ENCODE results near the gene IGF1R. TPM values are rescaled to one million over a fixed set of nuclear protein-coding genes. Genes with fewer than 3 reads are reported as not detected.
"Not testable (repeated sequence)": the region's sequence is repeated elsewhere in the genome, so short reads cannot be mapped to it uniquely, and the experiment has no call there.

The IGF1R gene
- total and polyA plus RNA-seq, 5 experiments from 2014 or later = 2.5 to 122 (median 6.3) TPM

DNA sequence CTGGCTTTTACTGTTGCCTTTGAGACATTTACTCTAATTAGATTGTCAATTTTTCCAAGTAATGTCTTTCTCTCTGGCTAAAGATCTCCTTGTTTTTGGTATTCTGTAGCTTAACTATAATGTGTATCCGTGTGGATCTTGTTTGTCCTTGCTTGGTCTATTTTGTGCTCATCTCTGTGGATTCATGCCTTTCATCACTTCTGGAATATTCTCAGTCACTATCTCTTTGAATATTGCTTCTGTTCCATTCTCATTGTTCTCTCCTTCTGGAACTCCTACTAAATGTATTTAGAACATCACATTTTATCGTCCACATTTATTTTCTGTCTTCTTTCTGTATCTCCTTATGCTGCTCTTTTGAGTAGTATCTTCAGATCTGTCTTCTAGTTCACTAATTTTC is 346.6 kb downstream of the IGF1R start:
- Mint-ChIP-seq H3K36me3 (peaks cover 0 to 11% (median 3%) of the 10 kb centered on the region in 3 donors), H3K27ac (no peak overlapping the region), H3K9me3 (peaks cover 0 to 26% (median 9%) of the 10 kb centered on the region in 9 donors), H3K4me1 (no peaks in the 10 kb centered on the region), H3K4me3 (no peak overlapping the region), H3K27me3 (peaks cover 0 to 7% (median 0%) of the 10 kb centered on the region in 5 donors)
- POLR2A ChIA-PET = no interaction called here
- no peak for DNase-seq
- ATAC-seq = no peak

DNA sequence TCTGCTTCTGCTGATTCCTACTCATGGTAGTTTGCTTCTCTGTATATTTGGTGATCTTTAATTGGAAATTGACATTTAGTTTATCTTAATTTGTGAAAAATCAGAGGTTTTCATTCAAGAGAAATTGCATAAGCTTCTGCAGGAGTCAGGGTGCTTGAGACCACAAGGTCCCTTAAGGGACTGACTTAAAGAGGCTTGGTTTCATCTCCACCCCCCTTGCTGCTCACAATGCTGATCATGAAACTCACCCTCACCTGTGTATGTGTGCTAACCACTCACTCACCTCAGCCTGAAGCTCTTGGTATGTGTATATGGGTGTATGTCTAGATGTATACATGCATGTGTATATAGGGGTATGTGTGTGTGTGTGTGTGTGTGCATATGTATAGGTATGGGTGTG is 347.8 kb downstream of the IGF1R start:
- H3K4me1 Mint-ChIP-seq = peaks cover 0 to 2% (median under 1%) of the 10 kb centered on the region in 4 donors
- ATAC-seq = no peak
- H3K27ac Mint-ChIP-seq = no peak overlapping the region

DNA sequence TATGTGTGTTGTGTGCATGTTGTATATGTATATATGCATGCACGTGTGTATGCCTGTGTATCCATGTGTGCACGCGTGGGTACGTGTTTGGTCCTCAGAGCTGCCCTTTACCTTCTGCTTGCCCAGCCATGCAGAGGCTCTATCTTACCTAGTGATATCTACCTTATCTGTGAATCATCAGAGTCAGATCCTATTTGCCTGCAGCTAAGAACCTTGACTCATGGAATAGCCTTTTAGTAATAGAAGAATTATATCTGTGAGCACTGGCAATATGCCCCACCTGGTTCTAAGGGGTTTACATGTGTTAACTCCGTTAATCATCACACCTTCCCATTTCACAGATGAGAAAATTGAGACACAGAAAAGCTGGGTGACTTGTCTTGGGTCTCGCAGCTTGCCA is 348.3 kb downstream of the IGF1R start:
- no peak overlapping the region for H3K4me3 Mint-ChIP-seq
- peaks cover 0 to 11% (median 3%) of the 10 kb centered on the region in 3 donors for H3K36me3 Mint-ChIP-seq
- peaks cover 0 to 6% (median 0%) of the 10 kb centered on the region in 5 donors for H3K27me3 Mint-ChIP-seq
- ATAC-seq (no peak), DNase-seq (no peak)
- peaks cover 0 to 4% (median under 1%) of the 10 kb centered on the region in 4 donors for H3K4me1 Mint-ChIP-seq
- no peak overlapping the region for H3K27ac Mint-ChIP-seq
- H3K9me3 Mint-ChIP-seq = peaks cover 0 to 26% (median 8%) of the 10 kb centered on the region in 9 donors
- POLR2A ChIA-PET = no interaction called here

More for the DNA sequence above, 347.8 kb downstream of the IGF1R start:
- Mint-ChIP-seq H3K4me3 (no peak overlapping the region), H3K27me3 (peaks cover 0 to 6% (median 0%) of the 10 kb centered on the region in 5 donors), H3K36me3 (peaks cover 0 to 11% (median 3%) of the 10 kb centered on the region in 3 donors), H3K9me3 (peaks cover 0 to 26% (median 8%) of the 10 kb centered on the region in 9 donors)
- POLR2A ChIA-PET = no interaction called here
- no peak for DNase-seq

DNA sequence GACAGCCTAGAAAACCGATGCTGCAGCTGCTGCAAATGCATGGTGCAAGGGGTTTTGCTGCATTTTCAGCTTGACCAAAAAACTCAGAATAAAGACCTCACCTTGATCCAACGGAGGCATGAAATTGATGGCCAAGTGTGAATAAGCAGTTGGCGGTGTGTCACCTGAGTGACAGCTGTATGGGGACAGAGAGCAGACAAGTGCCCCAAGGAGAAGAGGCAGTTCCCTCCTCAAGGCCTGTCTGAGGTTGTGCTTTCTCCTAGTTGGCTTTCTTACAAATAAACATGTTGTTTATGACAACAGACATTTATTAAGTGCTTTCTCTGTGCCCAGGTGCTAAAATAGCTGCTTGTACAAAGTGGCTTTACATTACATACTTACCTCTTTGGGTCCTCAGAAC is 349.0 kb downstream of the IGF1R start:
- peaks cover 0 to 8% (median 2%) of the 10 kb centered on the region in 4 donors for H3K4me1 Mint-ChIP-seq
- no peak for ATAC-seq
- peaks cover 0 to 26% (median 8%) of the 10 kb centered on the region in 9 donors for H3K9me3 Mint-ChIP-seq
- H3K27me3 Mint-ChIP-seq = peaks cover 0 to 6% (median 0%) of the 10 kb centered on the region in 5 donors
- POLR2A ChIA-PET = no interaction called here
- H3K36me3 Mint-ChIP-seq = peaks cover 0 to 11% (median 3%) of the 10 kb centered on the region in 3 donors
- no peak overlapping the region for H3K4me3 Mint-ChIP-seq
- no peak overlapping the region for H3K27ac Mint-ChIP-seq
- DNase-seq = no peak

DNA sequence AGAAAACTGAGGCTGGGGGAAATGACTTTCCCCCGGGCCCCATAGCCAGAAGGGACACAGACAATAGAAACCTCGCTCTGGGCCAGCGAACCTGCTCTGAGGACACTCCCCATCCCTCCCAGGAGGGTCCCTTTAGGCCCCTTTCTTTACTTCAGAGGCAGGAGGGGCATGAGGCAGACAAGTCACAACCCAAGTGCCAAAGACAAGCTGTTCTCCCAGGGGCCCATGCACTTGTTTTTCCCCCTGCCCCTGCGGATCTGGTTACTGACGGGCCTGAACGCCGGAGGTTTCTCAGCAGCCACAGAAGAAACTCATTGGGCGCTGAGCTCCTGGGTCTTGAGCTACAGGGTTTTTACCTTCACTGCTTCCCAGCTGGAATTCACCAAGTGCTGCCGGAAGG is 349.4 kb downstream of the IGF1R start:
- H3K27me3 Mint-ChIP-seq = peaks cover 0 to 6% (median 0%) of the 10 kb centered on the region in 5 donors
- H3K4me1 Mint-ChIP-seq = peaks cover 0 to 11% (median 2%) of the 10 kb centered on the region in 4 donors
- POLR2A ChIA-PET = no interaction called here
- no peak overlapping the region for H3K4me3 Mint-ChIP-seq
- DNase-seq (no peak), ATAC-seq (no peak)
- H3K36me3 Mint-ChIP-seq = peaks cover 0 to 11% (median 3%) of the 10 kb centered on the region in 3 donors
- H3K27ac Mint-ChIP-seq = no peak overlapping the region
- H3K9me3 Mint-ChIP-seq = peaks cover 0 to 26% (median 8%) of the 10 kb centered on the region in 9 donors

DNA sequence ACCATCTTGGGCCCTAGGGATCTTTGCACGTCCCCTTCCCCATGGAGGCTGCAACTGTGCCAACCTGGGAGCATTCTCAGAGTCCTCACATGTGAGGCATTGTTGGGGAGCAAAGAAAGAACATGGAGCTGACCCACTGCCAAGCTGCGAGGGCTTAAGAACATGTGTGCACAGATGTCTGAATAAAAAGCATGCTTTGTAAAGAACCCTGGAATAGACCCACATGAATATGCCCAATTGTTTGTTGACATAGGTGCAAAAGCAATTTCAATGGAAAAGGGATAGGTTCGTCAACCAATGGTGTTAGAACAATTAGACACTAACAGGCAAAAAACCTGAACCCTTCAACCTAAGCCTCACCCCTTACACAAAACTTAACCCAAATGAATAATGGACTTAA is 349.9 kb downstream of the IGF1R start:
- H3K27me3 Mint-ChIP-seq = peaks cover 0 to 4% (median 0%) of the 10 kb centered on the region in 5 donors
- no peak overlapping the region for H3K27ac Mint-ChIP-seq
- H3K4me1 Mint-ChIP-seq = peaks cover 0 to 13% (median 3%) of the 10 kb centered on the region in 4 donors
- peaks cover 0 to 26% (median 8%) of the 10 kb centered on the region in 9 donors for H3K9me3 Mint-ChIP-seq
- ATAC-seq (no peak), DNase-seq (no peak)
- POLR2A ChIA-PET = no interaction called here
- H3K4me3 Mint-ChIP-seq = no peak overlapping the region
- peaks cover 0 to 11% (median 3%) of the 10 kb centered on the region in 3 donors for H3K36me3 Mint-ChIP-seq

DNA sequence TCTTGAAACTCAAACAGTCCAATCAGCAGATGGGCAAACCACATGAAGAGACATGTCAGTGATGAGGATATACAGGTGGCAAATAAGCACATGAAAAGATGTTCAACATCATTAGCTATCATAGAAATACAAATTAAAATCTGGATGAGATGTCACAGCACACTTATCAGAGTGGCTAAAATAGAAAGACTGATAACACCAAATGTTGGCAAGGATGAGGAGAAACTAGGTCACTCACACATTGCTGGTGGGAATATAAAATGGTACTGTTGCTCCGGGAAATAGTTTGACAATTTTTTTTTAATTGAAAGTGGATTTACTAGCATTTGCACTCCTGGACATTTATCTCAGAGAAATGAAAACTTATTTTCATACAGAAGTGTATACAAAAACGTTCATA is 350.9 kb downstream of the IGF1R start:
- POLR2A ChIA-PET = no interaction called here

DNA sequence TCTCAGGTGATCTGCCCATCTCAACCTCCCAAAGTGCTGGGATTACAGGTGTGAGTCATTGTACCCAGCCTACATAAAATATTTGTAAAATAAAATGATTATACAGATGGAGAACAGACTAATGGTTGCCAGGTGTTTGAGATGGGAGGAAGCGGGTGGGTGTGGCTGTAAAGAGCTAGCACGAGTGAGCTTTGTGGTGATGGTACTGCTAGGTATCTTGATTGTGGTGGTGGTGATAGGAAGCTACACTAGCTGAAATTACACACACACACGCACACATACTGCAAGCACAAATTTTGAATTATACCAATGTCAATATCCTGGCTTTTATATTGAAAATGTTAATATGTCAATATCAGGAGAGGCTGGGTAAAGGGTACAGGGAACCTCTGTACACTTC is 353.9 kb downstream of the IGF1R start:
- H3K4me3 Mint-ChIP-seq = no peak overlapping the region
- peaks cover 0 to 7% (median 0%) of the 10 kb centered on the region in 9 donors for H3K9me3 Mint-ChIP-seq
- ATAC-seq (peak in 1 of 2 donors; percentile 52), DNase-seq (peak in 1 of 10 donors; percentile 15)
- H3K36me3 Mint-ChIP-seq = no peaks in the 10 kb centered on the region
- peaks cover 0 to 1% (median 0%) of the 10 kb centered on the region in 5 donors for H3K27me3 Mint-ChIP-seq
- POLR2A ChIA-PET = interaction anchor here (0.6 kb wide), 1 partner anchor 335 kb away, joined by 3 read pairs; no protein-coding TSS in a partner anchor
- H3K27ac Mint-ChIP-seq = no peak overlapping the region
- H3K4me1 Mint-ChIP-seq = peaks cover 0 to 16% (median 5%) of the 10 kb centered on the region in 4 donors

More for the DNA sequence above, 350.9 kb downstream of the IGF1R start:
- Mint-ChIP-seq H3K4me1 (peaks cover 0 to 16% (median 5%) of the 10 kb centered on the region in 4 donors), H3K9me3 (peaks cover 0 to 26% (median 8%) of the 10 kb centered on the region in 9 donors), H3K4me3 (no peak overlapping the region), H3K27ac (no peak overlapping the region), H3K27me3 (peaks cover 0 to 3% (median 0%) of the 10 kb centered on the region in 5 donors), H3K36me3 (peaks cover 0 to 11% (median 3%) of the 10 kb centered on the region in 3 donors)
- ATAC-seq = no peak
- no peak for DNase-seq

DNA sequence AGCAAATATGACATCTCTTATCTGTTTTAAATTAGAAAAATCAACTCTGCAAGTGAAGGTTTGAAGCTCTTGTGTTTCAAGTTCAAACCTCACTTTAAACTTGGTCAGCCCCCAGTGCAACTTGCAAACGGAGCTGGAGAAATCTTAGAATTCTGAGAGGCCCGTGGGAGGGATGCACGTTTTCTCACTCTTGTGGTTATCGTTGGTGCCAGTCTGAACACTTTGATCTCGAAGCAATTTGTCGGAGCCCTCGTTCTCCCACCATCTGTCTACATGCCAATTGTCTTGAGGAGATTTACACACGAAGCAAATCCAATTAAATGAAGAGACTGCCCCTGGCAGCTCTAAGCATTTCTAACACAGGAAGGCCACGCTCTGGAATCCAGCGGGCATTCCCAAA is 355.0 kb downstream of the IGF1R start:
- ATAC-seq = not testable (repeated sequence)

DNA sequence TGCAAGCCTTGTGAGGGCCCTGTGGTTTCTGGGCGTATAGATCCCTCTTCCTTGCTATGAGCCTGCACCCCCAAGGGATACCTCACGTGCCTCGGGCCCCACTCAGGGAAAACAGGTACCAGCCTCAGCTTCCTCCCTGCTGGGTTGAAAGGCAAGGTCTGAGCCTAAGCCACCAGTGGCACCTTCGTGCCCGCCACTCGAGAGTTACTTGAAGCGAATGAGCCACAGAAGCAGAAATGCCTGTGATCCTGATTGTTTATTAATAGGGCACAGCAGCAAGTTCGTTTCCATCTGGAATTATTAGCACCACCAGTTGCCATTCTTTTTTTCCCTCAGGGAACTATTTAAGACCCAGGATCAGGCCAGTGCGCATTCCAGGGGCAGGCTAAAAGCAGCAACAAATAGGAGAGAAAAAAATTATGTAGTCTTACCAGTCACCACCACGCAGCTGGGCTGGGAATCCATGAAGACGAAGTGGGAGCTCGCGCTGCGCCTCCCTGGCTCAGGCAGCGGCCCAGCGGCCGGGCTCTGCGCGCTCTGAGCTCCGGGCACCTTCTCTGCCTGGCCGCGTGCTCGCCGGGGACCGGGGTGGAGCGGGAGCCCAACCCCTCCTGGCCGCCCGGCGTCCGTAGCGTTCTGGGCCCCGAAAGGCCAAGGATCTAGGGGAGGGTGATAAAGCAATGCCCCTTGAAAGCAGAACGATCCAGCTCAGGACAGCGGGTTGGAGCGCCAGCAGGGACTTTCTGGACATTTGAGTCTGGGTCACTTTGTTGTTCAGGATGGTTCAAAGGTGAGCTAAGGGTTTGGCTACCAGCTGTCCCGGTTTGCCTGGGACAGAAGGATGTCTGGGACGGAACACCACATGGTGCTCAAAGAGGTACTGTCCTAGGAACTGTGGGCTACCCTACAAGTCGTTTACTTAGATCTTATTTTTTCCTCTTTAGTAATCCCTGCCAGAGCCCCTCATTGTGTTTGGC is 356.9 kb downstream of the IGF1R start:
- POLR2A ChIA-PET, H3K27ac Mint-ChIP-seq, ATAC-seq, H3K36me3 Mint-ChIP-seq, H3K9me3 Mint-ChIP-seq, H3K4me3 Mint-ChIP-seq, DNase-seq, H3K27me3 Mint-ChIP-seq: not testable (repeated sequence)
- peaks cover 0 to 16% (median 5%) of the 10 kb centered on the region in 4 donors for H3K4me1 Mint-ChIP-seq

More for the DNA sequence above, 355.0 kb downstream of the IGF1R start:
- H3K36me3 Mint-ChIP-seq, H3K9me3 Mint-ChIP-seq, H3K27me3 Mint-ChIP-seq, DNase-seq, POLR2A ChIA-PET, H3K4me3 Mint-ChIP-seq: not testable (repeated sequence)
- Mint-ChIP-seq H3K4me1 (peaks cover 0 to 16% (median 5%) of the 10 kb centered on the region in 4 donors), H3K27ac (peak overlapping the region in 1 of 10 donors; percentile 53)

DNA sequence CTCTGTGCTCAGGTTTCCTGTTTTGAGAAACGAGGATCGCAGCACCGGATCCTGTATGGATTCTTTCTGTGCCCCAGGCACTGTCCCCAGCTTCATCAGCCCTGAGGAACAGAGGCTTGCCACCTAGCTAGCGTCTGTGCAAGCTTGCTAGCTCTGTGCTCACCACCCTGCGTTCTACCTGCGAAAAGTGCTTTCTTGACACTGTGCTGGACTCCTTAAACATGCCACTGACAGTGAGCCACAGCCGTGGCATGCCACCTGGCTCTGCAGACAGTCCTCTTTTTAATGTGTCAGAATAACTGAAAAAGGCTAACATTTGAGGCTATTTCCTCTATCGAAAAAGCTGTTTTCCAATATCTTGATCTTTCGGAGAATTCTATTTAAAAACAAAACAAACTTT is 357.8 kb downstream of the IGF1R start:
- Mint-ChIP-seq H3K27me3 (peaks cover 0 to 5% (median 0%) of the 10 kb centered on the region in 5 donors), H3K9me3 (no peaks in the 10 kb centered on the region), H3K36me3 (no peaks in the 10 kb centered on the region), H3K4me1 (peaks cover 0 to 14% (median 4%) of the 10 kb centered on the region in 4 donors), H3K4me3 (no peak overlapping the region), H3K27ac (no peak overlapping the region)
- DNase-seq (no peak), ATAC-seq (no peak)
- POLR2A ChIA-PET = no interaction called here

DNA sequence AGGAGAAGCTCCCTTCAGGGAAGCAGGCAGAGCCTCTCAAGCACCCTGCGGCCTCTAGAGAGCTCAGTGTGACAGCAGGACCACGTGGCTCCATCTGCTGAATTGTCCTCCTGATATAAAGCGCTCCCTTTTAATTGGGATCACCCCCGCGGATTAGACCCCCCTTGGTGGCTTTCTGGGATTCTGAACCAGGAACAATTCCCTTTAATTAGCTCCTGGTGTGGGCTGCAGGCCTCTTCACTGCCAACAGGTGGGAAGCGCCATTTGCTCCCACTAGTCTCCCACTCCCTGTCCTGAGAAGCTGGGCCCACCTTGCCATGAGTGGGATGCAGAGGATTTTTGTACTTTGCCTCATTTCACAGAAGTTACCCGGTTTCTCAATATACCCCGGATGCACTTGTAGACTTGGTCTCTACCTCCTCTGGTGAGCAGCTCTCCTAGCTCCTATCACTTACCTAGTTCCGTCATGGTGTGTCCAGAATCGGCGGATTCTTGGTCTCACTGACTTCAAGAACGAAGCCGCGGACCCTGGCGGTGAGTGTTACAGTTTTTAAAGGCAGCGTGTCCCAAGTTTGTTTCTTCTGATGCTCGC is 358.7 kb downstream of the IGF1R start:
- Mint-ChIP-seq H3K4me3 (no peak overlapping the region), H3K4me1 (peaks cover 0 to 11% (median 3%) of the 10 kb centered on the region in 4 donors), H3K9me3 (no peaks in the 10 kb centered on the region), H3K27me3 (peaks cover 0 to 5% (median 0%) of the 10 kb centered on the region in 5 donors), H3K27ac (no peak overlapping the region), H3K36me3 (no peaks in the 10 kb centered on the region)
- no peak for ATAC-seq
- POLR2A ChIA-PET = no interaction called here
- DNase-seq = no peak
